HL-60 (cell line): ENCODE results near the gene TBC1D1.
A peak's percentile ranks its signal among the peaks of the same experiment; 100 is the strongest.

Experiments used
- DNase-seq, 2 experiments: peaks; one replicate each; pipeline ENCODE4 v3.0.0-alpha.2; 2010 to 2020; ENCODE audit warnings: low read depth in 1 of 2, low spot score in 1 of 2
- H3K27ac ChIP-seq: fragments of 250-450 bp; sonication (Bioruptor Pico); replicated peaks from 2 replicates; pipeline ENCODE4 v1.5.1; 2020; ENCODE audit warnings: mild to moderate bottlenecking, moderate library complexity
- H3K27me3 ChIP-seq: fragments of 250-450 bp; sonication (Bioruptor Pico); 2 replicates; pipeline ENCODE4 v1.5.1; 2021; ENCODE audit warnings: mild to moderate bottlenecking, moderate library complexity; ENCODE audit not compliant: insufficient read depth, poor library complexity, severe bottlenecking
- H3K4me3 ChIP-seq: replicated peaks from 2 replicates; pipeline ENCODE4 v1.5.1; 2011; ENCODE audit warnings: mild to moderate bottlenecking, control low read depth, low read length; ENCODE audit not compliant: insufficient read depth
- CTCF ChIP-seq: IDR thresholded peaks from one replicate; pipeline ENCODE4 v1.5.1; 2011; ENCODE audit warnings: low read length, control low read depth, inconsistent platforms; ENCODE audit not compliant: insufficient read depth
- GABPA ChIP-seq: IDR thresholded peaks from 2 replicates; pipeline ENCODE4 v1.6.1; 2012; ENCODE audit warnings: low read depth
- POLR2AphosphoS5 ChIP-seq: IDR thresholded peaks from 2 replicates; pipeline ENCODE4 v1.6.1; 2012; ENCODE audit warnings: low read depth
- SPI1 ChIP-seq: IDR thresholded peaks from 2 replicates; pipeline ENCODE4 v1.6.1; 2012; ENCODE audit warnings: low read depth, mild to moderate bottlenecking, borderline replicate concordance
- TF ChIP-seq, protein P1 (sequence below): IDR thresholded peaks from 2 replicates; pipeline ENCODE4 v1.6.1; 2012; ENCODE audit warnings: low read depth; ENCODE audit not compliant: insufficient replicate concordance

Gene TBC1D1

GRCh38 chr4:38173935-38174518, 283.1 kb downstream of the TBC1D1 start:
- Histone ChIP-seq H3K27ac (no peak overlapping the region), H3K27me3 (no peaks in the 10 kb centered on the region), H3K4me3 (no peak overlapping the region)
- TF ChIP-seq, protein P1, sequence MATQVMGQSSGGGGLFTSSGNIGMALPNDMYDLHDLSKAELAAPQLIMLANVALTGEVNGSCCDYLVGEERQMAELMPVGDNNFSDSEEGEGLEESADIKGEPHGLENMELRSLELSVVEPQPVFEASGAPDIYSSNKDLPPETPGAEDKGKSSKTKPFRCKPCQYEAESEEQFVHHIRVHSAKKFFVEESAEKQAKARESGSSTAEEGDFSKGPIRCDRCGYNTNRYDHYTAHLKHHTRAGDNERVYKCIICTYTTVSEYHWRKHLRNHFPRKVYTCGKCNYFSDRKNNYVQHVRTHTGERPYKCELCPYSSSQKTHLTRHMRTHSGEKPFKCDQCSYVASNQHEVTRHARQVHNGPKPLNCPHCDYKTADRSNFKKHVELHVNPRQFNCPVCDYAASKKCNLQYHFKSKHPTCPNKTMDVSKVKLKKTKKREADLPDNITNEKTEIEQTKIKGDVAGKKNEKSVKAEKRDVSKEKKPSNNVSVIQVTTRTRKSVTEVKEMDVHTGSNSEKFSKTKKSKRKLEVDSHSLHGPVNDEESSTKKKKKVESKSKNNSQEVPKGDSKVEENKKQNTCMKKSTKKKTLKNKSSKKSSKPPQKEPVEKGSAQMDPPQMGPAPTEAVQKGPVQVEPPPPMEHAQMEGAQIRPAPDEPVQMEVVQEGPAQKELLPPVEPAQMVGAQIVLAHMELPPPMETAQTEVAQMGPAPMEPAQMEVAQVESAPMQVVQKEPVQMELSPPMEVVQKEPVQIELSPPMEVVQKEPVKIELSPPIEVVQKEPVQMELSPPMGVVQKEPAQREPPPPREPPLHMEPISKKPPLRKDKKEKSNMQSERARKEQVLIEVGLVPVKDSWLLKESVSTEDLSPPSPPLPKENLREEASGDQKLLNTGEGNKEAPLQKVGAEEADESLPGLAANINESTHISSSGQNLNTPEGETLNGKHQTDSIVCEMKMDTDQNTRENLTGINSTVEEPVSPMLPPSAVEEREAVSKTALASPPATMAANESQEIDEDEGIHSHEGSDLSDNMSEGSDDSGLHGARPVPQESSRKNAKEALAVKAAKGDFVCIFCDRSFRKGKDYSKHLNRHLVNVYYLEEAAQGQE: no peak
- TF ChIP-seq CTCF (no peak), GABPA (no peak), SPI1 (no peak), POLR2AphosphoS5 (no peak)
- DNase-seq: no peak

- TF ChIP-seq CTCF (no peak), GABPA (no peak), SPI1 (no peak), POLR2AphosphoS5 (no peak)
- TF ChIP-seq, protein P1: no peak
- no peak for DNase-seq
Observed at GRCh38 chr4:38174801-38175200, 283.9 kb downstream of the TBC1D1 start.

DNA sequence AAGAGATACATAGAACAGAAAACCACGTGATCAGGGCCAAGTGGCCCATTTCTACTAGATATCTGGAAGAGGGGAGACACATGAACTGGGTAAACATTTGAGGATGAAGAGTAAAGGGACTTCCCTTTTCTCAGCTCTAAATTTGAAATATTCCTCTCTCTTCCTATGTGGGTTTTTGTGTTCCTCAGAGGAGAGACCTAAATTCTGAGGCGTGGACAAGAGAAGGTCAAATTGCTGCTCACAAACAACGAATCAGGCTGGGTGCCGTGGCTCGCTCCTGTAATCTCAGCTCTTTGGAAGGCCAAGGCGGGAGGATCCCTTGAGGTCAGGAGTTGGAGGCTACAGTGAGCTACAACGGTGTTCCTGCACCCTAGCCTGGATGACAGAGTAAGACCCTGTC, 285.3 kb downstream of the TBC1D1 start:
- peak overlapping the region; percentile 48 for H3K27ac ChIP-seq
- no peak for DNase-seq
- no peak overlapping the region for H3K4me3 ChIP-seq
- TF ChIP-seq CTCF (no peak), POLR2AphosphoS5 (no peak), SPI1 (peak; percentile 75)
- TF ChIP-seq, protein P1: no peak
- no peaks in the 10 kb centered on the region for H3K27me3 ChIP-seq

More at GRCh38 chr4:38174801-38175200, 283.9 kb downstream of the TBC1D1 start:
- Histone ChIP-seq H3K27me3 (no peaks in the 10 kb centered on the region), H3K4me3 (no peak overlapping the region), H3K27ac (no peak overlapping the region)
